Superior temporal gyrus (tissue), 1 donor: Measurements from ENCODE around the gene ZDHHC24.

Source experiments
- DNase-seq: peaks from one replicate; pipeline ENCODE4 v3.0.0-alpha.2; 2016; ENCODE audit errors: extremely low spot score

The ZDHHC24 gene

GRCh38 chr11:66566221-66566620 lies 20.4 kb upstream of the ZDHHC24 start:
- DNase-seq, result no peak

GRCh38 chr11:66564984-66565383 lies 19.1 kb upstream of the ZDHHC24 start:
- DNase-seq, result no peak

- no peak for DNase-seq
Measured at GRCh38 chr11:66564538-66564937, 18.7 kb upstream of the ZDHHC24 start.

- no peak for DNase-seq
Measured at GRCh38 chr11:66563832-66564231, 18.0 kb upstream of the ZDHHC24 start.

DNA sequence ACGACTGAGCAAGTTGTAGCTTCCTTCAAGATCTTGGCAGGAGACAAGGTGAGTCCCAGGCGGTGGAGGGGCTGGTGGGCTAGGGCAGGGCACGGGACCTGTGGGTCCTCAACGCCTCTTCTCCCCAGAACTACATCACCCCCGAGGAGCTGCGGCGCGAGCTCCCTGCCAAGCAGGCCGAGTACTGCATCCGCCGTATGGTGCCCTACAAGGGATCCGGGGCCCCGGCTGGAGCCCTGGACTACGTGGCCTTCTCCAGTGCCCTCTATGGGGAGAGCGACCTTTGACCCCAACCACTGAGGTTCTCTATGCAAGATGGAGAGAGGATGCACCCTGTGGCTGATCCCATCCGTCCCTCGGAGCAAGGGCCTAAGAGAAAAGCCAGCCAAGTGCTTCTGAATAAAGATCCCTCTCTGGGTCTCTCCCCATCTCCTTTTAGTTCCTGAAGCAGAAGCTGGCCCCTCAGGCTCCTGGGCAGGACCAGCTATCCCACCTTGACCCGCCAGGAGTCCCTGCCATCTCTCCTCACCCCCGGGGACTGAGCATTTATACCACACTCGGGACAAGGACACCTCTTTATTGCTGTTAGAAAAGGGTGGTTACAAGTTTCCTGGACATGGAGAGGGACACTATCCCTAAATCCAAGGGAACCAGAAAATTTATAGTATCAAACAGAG lies 17.2 kb upstream of the ZDHHC24 start:
- DNase-seq, result no peak

DNA sequence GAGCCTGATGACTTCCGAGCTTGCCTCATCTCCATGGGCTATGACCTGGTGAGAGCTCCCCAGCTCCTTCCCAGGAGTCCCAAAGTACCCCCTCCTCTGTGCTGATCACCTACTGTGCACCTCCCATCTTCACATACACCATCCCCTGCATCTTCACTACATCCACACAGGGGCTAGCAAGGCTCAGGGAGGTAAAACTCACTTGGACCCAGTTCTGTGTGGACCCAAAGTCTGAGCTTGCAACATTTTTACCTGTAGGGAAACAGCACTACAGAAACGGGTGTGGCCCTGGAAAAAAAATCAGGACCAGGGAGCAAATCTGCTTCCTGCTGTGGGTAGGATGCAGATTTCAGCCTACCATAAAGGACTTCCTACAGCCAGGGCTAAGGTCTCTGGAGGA lies 16.4 kb upstream of the ZDHHC24 start:
- no peak for DNase-seq

GRCh38 chr11:66561975-66562248 lies 16.1 kb upstream of the ZDHHC24 start:
- DNase-seq, result no peak

DNA sequence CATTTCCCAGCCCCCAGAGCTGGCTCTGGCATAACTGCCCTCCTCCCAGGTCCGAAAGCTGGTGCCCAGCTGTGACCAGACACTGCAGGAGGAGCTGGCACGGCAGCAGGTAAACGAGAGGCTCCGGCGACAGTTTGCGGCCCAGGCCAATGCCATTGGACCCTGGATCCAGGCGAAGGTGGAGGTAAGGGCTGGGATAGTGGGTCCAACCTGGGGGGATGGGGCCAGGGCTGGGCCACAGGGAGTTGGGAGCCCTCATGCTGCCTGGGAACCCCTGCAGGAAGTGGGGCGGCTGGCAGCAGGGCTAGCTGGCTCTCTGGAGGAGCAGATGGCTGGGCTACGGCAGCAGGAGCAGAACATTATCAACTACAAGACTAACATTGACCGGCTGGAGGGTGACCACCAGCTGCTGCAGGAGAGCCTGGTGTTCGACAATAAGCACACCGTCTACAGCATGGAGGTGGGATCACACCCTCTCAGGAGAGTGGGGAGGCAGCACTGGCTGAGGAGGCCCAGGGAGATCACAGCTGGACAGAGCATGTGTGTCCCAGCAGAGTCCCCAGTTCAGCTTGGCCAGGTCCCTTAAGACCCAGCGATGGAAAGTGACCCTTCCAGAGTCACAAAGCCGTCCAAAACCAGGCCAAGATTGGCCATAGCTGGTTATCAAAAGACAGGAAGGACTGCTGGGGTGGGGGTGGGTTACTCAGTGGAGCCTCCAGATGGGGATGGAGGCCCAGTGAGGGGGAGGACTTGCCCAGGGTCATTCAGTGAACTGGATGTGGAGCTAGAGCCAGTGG lies 15.5 kb upstream of the ZDHHC24 start:
- DNase-seq, result no peak

- no peak for DNase-seq
Measured at GRCh38 chr11:66559866-66560676, 14.2 kb upstream of the ZDHHC24 start.

GRCh38 chr11:66559142-66559865 lies 13.5 kb upstream of the ZDHHC24 start:
- no peak for DNase-seq

GRCh38 chr11:66557733-66558326 lies 12.0 kb upstream of the ZDHHC24 start:
- DNase-seq, result no peak

DNA sequence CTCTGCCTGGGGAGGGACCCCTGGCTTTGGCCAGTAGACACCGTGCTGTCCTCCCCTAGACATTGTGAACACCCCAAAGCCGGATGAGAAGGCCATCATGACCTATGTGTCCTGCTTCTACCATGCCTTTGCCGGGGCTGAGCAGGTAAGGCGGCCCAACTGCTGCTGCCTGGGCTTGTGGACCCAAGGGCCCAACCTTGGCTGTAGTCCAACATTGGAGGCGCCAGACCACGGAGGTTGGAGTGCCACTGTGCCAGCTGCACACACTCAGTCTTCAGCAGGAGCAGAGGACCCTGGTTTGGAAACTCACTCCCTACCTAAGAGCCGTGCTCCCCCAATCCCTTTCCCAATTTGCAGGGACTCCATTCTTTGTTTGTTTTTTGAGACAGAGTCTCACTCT lies 10.2 kb upstream of the ZDHHC24 start:
- DNase-seq, result no peak

DNA sequence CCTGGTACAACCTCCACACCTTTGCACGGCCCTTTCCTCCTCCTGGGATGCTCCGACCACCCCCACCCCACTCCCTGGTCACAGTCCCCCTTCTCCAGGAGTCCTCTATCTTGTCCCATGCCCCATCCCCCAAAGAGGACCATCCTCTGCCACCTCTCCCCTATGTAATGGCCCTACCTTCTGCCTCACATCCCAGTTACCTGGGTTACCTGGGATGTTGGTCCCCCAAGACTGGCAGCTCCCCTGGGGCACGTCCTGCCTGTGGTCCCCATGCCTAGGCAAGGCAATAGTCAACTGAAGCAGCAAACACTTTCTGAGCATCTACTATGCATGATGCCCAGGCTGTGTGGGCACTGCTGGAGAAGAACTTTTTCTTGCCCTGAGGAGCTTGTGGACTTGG lies 9.6 kb upstream of the ZDHHC24 start:
- DNase-seq, result no peak

GRCh38 chr11:66554602-66555001 lies 8.8 kb upstream of the ZDHHC24 start:
- no peak for DNase-seq

DNA sequence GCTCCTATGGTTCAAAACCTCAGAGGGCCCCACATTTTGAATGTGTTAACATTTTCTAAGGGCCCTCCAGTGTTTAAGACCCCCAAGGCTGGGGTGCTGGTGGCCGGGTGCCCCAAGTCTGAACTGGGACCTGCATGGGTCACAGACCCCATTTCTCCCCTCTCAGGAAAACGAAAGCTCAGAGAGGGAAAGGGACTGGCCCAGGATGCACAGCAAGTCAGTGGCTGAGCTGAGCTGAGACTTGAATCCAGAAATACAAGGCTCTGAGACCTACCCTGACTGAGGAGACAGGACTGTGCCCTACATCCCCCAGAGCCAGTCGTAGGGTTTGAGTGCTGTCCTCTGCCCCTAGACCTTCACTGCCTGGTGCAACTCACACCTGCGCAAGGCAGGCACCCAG lies 5.0 kb upstream of the ZDHHC24 start:
- DNase-seq, result no peak

DNA sequence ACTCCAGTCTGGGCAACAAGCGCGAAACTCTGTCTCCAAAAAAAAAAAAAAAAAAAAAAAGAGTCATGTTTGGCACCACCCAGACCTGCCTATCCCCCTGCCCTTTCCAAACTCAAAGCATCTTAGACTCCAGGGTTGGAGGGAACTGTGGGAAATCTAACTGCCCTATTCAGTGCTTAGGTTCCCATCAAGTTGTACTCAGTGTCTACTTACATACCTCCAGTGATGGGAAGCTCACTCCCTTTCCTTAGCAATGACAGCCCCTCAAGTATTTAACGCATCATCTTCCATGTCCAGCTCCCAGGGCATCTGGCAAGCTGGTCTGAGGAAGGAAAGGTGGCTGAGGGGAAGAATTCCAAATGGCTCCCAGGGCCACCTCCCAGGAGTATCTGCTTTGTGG lies 3.8 kb upstream of the ZDHHC24 start:
- no peak for DNase-seq

DNA sequence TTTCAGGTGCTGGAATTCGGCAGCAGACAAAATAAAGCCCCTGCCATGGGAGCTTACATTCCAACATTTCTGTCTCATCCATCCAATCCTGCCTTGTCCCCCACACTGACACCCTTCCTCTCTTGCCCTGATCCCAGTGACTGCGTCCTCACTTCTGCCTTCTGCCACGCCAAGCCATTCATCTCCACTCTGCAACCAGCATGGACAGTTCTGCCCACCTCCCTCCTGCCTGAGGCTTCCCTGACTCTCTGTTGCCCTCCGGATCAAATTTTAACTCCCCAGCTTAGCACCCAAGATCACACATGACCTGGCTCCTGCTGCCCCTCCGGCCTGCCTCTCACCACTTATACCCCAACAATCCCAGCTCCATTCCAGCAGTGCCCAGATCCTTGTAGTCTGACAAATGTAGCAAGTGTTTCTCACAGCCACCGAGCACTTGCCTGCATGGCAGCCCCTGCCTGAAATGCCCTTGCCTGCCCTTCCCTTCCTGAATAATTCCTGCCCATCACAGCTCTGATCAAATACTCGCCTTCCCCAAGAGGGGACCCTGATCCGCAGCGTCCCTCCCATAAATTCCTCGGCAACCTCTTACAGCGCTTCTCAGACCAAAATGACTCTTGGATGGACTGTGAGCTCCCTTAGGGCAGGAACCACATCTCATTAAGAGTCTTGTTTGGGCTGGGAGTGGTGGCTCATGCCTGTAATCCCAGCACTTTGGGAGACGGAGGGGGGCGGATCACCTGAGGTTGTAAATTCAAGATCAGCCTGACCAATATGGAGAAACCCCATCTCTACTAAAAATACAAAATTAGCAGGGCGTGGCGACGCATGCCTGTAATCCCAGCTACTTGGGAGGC lies 3.2 kb upstream of the ZDHHC24 start:
- no peak for DNase-seq

GRCh38 chr11:66548041-66548440 lies 2.2 kb upstream of the ZDHHC24 start:
- no peak for DNase-seq

GRCh38 chr11:66547662-66548009 lies 1.8 kb upstream of the ZDHHC24 start:
- DNase-seq, result no peak

DNA sequence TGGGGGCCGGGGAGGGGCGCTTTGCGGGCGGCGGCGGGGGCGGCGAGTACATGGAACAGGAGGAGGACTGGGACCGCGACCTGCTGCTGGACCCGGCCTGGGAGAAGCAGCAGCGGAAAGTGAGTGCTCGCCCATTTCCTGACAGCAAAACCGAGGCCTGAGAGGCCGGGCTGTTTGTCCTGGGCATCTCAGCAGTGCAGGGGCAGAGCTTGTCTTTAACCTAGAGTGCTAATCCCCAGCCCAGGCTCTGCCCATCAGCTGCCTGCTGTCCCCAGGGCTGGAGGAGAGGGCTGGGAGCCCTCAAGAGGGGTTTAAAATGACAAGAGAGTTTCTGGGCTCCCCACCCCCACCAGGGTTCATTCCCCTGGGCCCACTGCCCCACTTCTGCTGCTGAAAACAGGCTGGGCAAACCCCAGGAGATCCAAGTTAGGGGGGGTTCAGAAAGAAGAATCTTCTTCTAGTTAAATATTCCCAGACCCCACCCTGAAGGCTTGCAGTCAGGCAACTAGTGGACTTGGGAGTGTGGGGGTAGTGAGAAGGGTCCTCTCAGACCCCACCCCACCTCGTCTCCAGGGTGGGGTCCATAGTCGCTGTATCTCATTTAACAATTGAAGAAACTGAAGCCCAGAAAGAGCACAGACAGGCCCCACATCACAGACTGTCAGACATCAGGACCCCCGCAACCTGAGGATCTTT lies 1.3 kb upstream of the ZDHHC24 start:
- DNase-seq, result no peak
